Skeletal muscle satellite cell (primary cell): ENCODE measurements around the gene TBC1D32.
"Not testable (repeated sequence)": the region's sequence is repeated elsewhere in the genome, so short reads cannot be mapped to it uniquely, and the experiment has no call there.

Experiments
- H3K27me3 ChIP-seq: 2 replicates; pipeline ENCODE4 v1.7.0; 2013; ENCODE audit warnings: low read length; ENCODE audit not compliant: control insufficient read depth, insufficient read depth
- H3K36me3 ChIP-seq: 2 replicates; pipeline ENCODE4 v1.7.0; 2013; ENCODE audit warnings: mild to moderate bottlenecking, control low read depth, low read length; ENCODE audit not compliant: insufficient read depth
- H3K4me1 ChIP-seq: 2 replicates; pipeline ENCODE4 v1.7.0; 2013; ENCODE audit warnings: low read length; ENCODE audit not compliant: control insufficient read depth, insufficient read depth
- H3K4me2 ChIP-seq: 2 replicates; pipeline ENCODE4 v1.7.0; 2013; ENCODE audit warnings: mild to moderate bottlenecking, low read length
- H3K4me3 ChIP-seq: 2 replicates; pipeline ENCODE4 v1.7.0; 2013; ENCODE audit warnings: low read length
- H3K9ac ChIP-seq: 2 replicates; pipeline ENCODE4 v1.7.0; 2013; ENCODE audit warnings: mild to moderate bottlenecking, low read depth, low read length, moderate library complexity
- H3K9me3 ChIP-seq: replicated peaks from 2 replicates; pipeline ENCODE4 v1.7.0; 2013; ENCODE audit warnings: mild to moderate bottlenecking, control low read depth, low read length

TBC1D32 gene

GRCh38 chr6:121260651-121261102 lies 73.6 kb downstream of the TBC1D32 start:
- H3K9ac ChIP-seq: no peak overlapping the region
- no peak overlapping the region for H3K4me3 ChIP-seq
- peak overlapping the region; percentile 19 for H3K4me2 ChIP-seq
- peaks cover 11% of the 10 kb centered on the region for H3K4me1 ChIP-seq
- H3K36me3 ChIP-seq: no peaks in the 10 kb centered on the region
- peaks cover 4% of the 10 kb centered on the region for H3K9me3 ChIP-seq
- H3K27me3 ChIP-seq: no peaks in the 10 kb centered on the region

- Histone ChIP-seq H3K4me2 (no peak overlapping the region), H3K27me3 (no peaks in the 10 kb centered on the region), H3K9ac (no peak overlapping the region), H3K4me1 (no peaks in the 10 kb centered on the region), H3K9me3 (no peaks in the 10 kb centered on the region), H3K36me3 (no peaks in the 10 kb centered on the region), H3K4me3 (no peak overlapping the region)
Observed at GRCh38 chr6:121247386-121247785, 86.9 kb downstream of the TBC1D32 start.

- H3K4me1 ChIP-seq: no peaks in the 10 kb centered on the region
- H3K4me3 ChIP-seq: no peak overlapping the region
- no peaks in the 10 kb centered on the region for H3K36me3 ChIP-seq
- no peaks in the 10 kb centered on the region for H3K9me3 ChIP-seq
- H3K27me3 ChIP-seq: no peaks in the 10 kb centered on the region
- H3K9ac ChIP-seq: no peak overlapping the region
- H3K4me2 ChIP-seq: no peak overlapping the region
Observed at GRCh38 chr6:121242386-121242785, 91.9 kb downstream of the TBC1D32 start.

GRCh38 chr6:121237859-121238258 lies 96.4 kb downstream of the TBC1D32 start:
- no peaks in the 10 kb centered on the region for H3K4me1 ChIP-seq
- H3K4me3 ChIP-seq: no peak overlapping the region
- peaks cover 5% of the 10 kb centered on the region for H3K36me3 ChIP-seq
- no peak overlapping the region for H3K4me2 ChIP-seq
- H3K27me3 ChIP-seq: no peaks in the 10 kb centered on the region
- H3K9me3 ChIP-seq: no peaks in the 10 kb centered on the region
- no peak overlapping the region for H3K9ac ChIP-seq

- Histone ChIP-seq H3K4me1 (no peaks in the 10 kb centered on the region), H3K36me3 (peaks cover 5% of the 10 kb centered on the region), H3K4me2 (no peak overlapping the region), H3K9me3 (no peaks in the 10 kb centered on the region), H3K27me3 (no peaks in the 10 kb centered on the region), H3K4me3 (no peak overlapping the region), H3K9ac (no peak overlapping the region)
Observed at GRCh38 chr6:121236984-121237383, 97.3 kb downstream of the TBC1D32 start.

- Histone ChIP-seq H3K4me3 (no peak overlapping the region), H3K36me3 (peaks cover 5% of the 10 kb centered on the region), H3K9ac (no peak overlapping the region), H3K4me1 (no peaks in the 10 kb centered on the region), H3K4me2 (no peak overlapping the region), H3K9me3 (no peaks in the 10 kb centered on the region), H3K27me3 (no peaks in the 10 kb centered on the region)
Observed at GRCh38 chr6:121235386-121235785, 98.9 kb downstream of the TBC1D32 start.

GRCh38 chr6:121223930-121224329 lies 110.3 kb downstream of the TBC1D32 start:
- Histone ChIP-seq H3K27me3 (no peaks in the 10 kb centered on the region), H3K9ac (no peak overlapping the region), H3K36me3 (no peaks in the 10 kb centered on the region), H3K4me2 (no peak overlapping the region), H3K9me3 (no peaks in the 10 kb centered on the region), H3K4me3 (no peak overlapping the region), H3K4me1 (no peaks in the 10 kb centered on the region)

DNA sequence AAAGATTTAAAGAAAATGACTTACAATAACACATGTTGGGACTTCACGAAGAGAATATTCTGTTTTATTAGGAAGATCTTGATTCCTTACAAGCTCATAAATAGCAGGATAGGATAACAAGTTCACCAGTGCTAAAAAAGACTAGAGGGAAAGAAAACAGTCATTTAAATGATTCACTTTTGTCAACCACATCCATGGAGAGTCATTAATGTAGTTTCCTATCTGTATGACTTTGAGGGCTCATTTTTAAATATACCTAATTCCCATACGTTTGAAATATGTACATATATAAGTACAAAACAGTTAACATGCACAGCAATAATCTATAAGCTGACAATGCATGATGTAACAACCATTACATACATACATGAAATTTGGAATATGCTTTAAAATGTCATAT lies 111.1 kb downstream of the TBC1D32 start:
- no peak overlapping the region for H3K4me3 ChIP-seq

DNA sequence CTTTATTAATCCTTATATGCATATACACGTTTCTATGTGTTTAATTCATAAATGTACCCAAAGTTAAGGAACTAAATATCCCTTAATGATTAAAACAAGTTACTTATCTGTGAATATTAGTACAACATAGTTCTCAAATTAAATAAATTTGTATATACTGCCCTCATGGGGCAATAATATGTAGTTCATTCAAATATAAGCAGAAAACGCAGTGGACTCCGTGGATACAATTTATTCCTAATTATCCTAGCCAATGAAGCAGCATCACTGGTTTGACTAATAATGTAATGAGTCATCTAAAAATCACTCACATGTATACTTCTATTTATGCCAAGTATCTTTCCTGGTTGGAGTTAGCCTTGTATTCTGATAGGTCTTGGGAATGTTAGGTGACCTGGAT lies 111.6 kb downstream of the TBC1D32 start:
- H3K4me2 ChIP-seq: no peak overlapping the region
- H3K4me1 ChIP-seq: no peaks in the 10 kb centered on the region
- H3K9me3 ChIP-seq: no peaks in the 10 kb centered on the region
- H3K4me3 ChIP-seq: no peak overlapping the region
- H3K9ac ChIP-seq: no peak overlapping the region
- H3K27me3 ChIP-seq: no peaks in the 10 kb centered on the region
- H3K36me3 ChIP-seq: no peaks in the 10 kb centered on the region

More for the DNA sequence above, 111.1 kb downstream of the TBC1D32 start:
- no peak overlapping the region for H3K9ac ChIP-seq
- H3K4me2 ChIP-seq: no peak overlapping the region
- H3K27me3 ChIP-seq: no peaks in the 10 kb centered on the region
- no peaks in the 10 kb centered on the region for H3K4me1 ChIP-seq
- H3K9me3 ChIP-seq: no peaks in the 10 kb centered on the region
- H3K36me3 ChIP-seq: no peaks in the 10 kb centered on the region

GRCh38 chr6:121216928-121217327 lies 117.4 kb downstream of the TBC1D32 start:
- no peaks in the 10 kb centered on the region for H3K4me1 ChIP-seq
- H3K36me3 ChIP-seq: peaks cover 9% of the 10 kb centered on the region
- no peak overlapping the region for H3K4me3 ChIP-seq
- no peak overlapping the region for H3K4me2 ChIP-seq
- H3K9me3 ChIP-seq: peaks cover 4% of the 10 kb centered on the region
- no peak overlapping the region for H3K9ac ChIP-seq
- no peaks in the 10 kb centered on the region for H3K27me3 ChIP-seq

- not testable (repeated sequence) for H3K36me3 ChIP-seq, H3K9me3 ChIP-seq, H3K4me1 ChIP-seq, H3K9ac ChIP-seq, H3K27me3 ChIP-seq, H3K4me3 ChIP-seq, H3K4me2 ChIP-seq
Observed at GRCh38 chr6:121213341-121213740, 120.9 kb downstream of the TBC1D32 start.

- Histone ChIP-seq H3K9ac (no peak overlapping the region), H3K4me3 (no peak overlapping the region), H3K4me1 (no peaks in the 10 kb centered on the region), H3K36me3 (peaks cover 9% of the 10 kb centered on the region), H3K27me3 (no peaks in the 10 kb centered on the region), H3K9me3 (peaks cover 4% of the 10 kb centered on the region), H3K4me2 (no peak overlapping the region)
Observed at GRCh38 chr6:121210943-121211342, 123.3 kb downstream of the TBC1D32 start.
